ENCODE measurements around the gene LCE2A. TPM values are rescaled to one million over a fixed set of nuclear protein-coding genes. Genes with fewer than 3 reads are reported as not detected.

LCE2A gene
- total RNA-seq, 1 experiment from 2014 or later: not detected

DNA sequence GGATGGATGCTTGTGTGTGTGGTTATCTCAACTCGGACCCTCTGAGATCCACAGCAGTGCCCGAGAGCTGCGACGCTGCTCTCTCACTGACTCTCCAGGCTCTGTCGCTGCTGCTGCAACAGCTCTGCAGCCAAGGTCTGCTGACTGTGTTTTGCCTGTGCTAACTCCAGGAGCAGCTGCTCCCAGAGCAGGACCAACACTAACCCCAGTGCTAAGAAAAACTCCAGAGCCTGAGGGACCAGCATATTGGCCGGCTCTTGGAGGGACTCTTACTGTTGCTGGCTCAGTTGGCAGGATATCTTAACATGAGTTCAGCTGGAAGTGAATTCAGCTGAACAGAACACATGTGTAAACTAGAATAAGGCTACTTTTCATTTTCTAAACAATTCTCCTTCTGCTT is 18.7 kb upstream of the LCE2A start:
- Histone ChIP-seq H3K27ac (ENCODE audit: insufficient read length, low read depth, low read length) (no peak overlapping the region), H2BK12ac (ENCODE audit: insufficient read length, low read depth, low read length) (no peak overlapping the region), H3K9me3 (ENCODE audit: control insufficient read depth, low read depth, low read length) (peaks cover 96% of the 10 kb centered on the region), H3K4me2 (ENCODE audit: insufficient read depth, insufficient read length, low read length) (no peak overlapping the region), H2AK5ac (ENCODE audit: insufficient read length, low read length) (no peak overlapping the region), H3K14ac (ENCODE audit: insufficient read depth, low read length) (no peak overlapping the region), H3K4me1 (ENCODE audit: insufficient read depth, low read length) (no peaks in the 10 kb centered on the region), H3T11ph (ENCODE audit: low read length) (no peak overlapping the region), H2BK5ac (ENCODE audit: insufficient read length, low read length) (no peak overlapping the region), H2BK120ac (ENCODE audit: low read depth, low read length, poor library complexity, severe bottlenecking) (no peak overlapping the region), H3K9ac (ENCODE audit: extremely low read depth, insufficient read length, low read length) (no peak overlapping the region), H3K23ac (ENCODE audit: insufficient read length, low read depth, low read length) (no peak overlapping the region), H4K91ac (ENCODE audit: insufficient read length, low read depth, low read length) (no peak overlapping the region), H3K27me3 (ENCODE audit: insufficient read depth, low read length) (no peaks in the 10 kb centered on the region), H3K79me1 (ENCODE audit: insufficient read depth, low read depth, low read length, poor library complexity, severe bottlenecking) (no peaks in the 10 kb centered on the region), H4K5ac (ENCODE audit: insufficient read length, low read depth, low read length) (no peak overlapping the region), H4K20me1 (ENCODE audit: control insufficient read depth, insufficient read depth, insufficient read length) (no peaks in the 10 kb centered on the region), H3K79me2 (ENCODE audit: insufficient read depth, low read length) (no peaks in the 10 kb centered on the region), H3K18ac (ENCODE audit: insufficient read length, low read depth, low read length) (no peak overlapping the region), H3K4ac (ENCODE audit: low read depth, low read length) (no peak overlapping the region), H3K56ac (ENCODE audit: insufficient read length, low read depth, low read length) (no peak overlapping the region), H2BK20ac (ENCODE audit: low read depth, low read length, poor library complexity, severe bottlenecking) (no peak overlapping the region), H3K23me2 (ENCODE audit: insufficient read length, low read depth, low read length, poor library complexity, severe bottlenecking) (no peaks in the 10 kb centered on the region), H4K8ac (replicated peaks; ENCODE audit: insufficient read length, low read depth, low read length) (no peak overlapping the region), H2AFZ (ENCODE audit: low read length) (no peak overlapping the region), H2BK15ac (ENCODE audit: low read depth, low read length) (no peak overlapping the region)
- Mint-ChIP-seq H3K36me3 (ENCODE audit: insufficient read depth in 1 of 3, low read depth in 3 of 3) (peaks cover 0 to 47% (median 14%) of the 10 kb centered on the region in 3 experiments; a peak in 5 of 7 replicates), H3K4me1 (no peaks in the 10 kb centered on the region), H3K9me3 (peaks cover 93 to 96% of the 10 kb centered on the region in 2 experiments), H3K27ac (no peak overlapping the region), H3K27me3 (ENCODE audit: low read depth) (no peaks in the 10 kb centered on the region; the same call in 1 of the 2 replicates), H3K4me3 (no peak overlapping the region)
- no peak for TF ChIP-seq CTCF (conservative IDR thresholded peaks at IDR 0.05)
- no peak for DNase-seq
- no CpG with 5 or more reads among the region's 6 CpGs for WGBS (ENCODE audit: extremely low coverage, insufficient read length, low lambda C conversion rate)

Data from H9 (cell line).